ENCODE measurements around the gene MTARC2.

MTARC2 gene

DNA sequence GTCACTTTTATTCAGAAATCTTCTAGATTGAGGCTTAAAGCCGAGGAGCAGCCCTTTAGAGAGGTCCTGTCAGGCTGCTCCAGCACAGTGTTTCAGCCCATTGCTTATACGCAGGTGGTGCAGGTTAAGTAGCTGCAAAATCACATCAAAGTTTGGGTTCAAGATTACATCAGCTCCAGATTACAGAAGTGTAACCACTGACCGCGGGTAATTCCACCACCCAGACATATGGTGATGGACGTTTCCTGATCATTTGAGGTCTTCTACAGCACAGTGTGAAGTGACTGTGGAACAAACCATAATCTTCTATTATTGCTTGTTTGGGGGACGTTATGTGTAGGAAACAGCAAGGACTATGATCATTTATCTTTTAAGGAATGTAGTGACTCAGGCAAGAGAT is 46.1 kb upstream of the MTARC2 start:
- no peaks in the 10 kb centered on the region for H3K9me3 ChIP-seq (ENCODE audit: insufficient read depth, low read length)
- H3K27ac ChIP-seq (ENCODE audit: low read length) = no peak overlapping the region
- no peak for TF ChIP-seq EZH2phosphoT487 (IDR thresholded peaks at IDR 0.05; ENCODE audit: low read depth)
- TF ChIP-seq CTCF (IDR thresholded peaks at IDR 0.05; ENCODE audit: low read depth, low read length) = no peak
- no peaks in the 10 kb centered on the region for H3K27me3 ChIP-seq (ENCODE audit: low read depth, low read length)
- no peaks in the 10 kb centered on the region for H4K20me1 ChIP-seq (ENCODE audit: insufficient read depth, low read length)
- H3K4me3 ChIP-seq (ENCODE audit: low read length) = no peak overlapping the region
- no peaks in the 10 kb centered on the region for H3K36me3 ChIP-seq (replicated peaks; ENCODE audit: low read depth, low read length)
- no peak overlapping the region for H2AFZ ChIP-seq (ENCODE audit: low read depth, low read length)
- no peak overlapping the region for H3K9ac ChIP-seq (ENCODE audit: low read length)
- H3K4me2 ChIP-seq (ENCODE audit: low read length) = no peak overlapping the region
- H3K79me2 ChIP-seq (ENCODE audit: low read length) = no peaks in the 10 kb centered on the region
- no peaks in the 10 kb centered on the region for H3K4me1 ChIP-seq (ENCODE audit: low read length)

DNA sequence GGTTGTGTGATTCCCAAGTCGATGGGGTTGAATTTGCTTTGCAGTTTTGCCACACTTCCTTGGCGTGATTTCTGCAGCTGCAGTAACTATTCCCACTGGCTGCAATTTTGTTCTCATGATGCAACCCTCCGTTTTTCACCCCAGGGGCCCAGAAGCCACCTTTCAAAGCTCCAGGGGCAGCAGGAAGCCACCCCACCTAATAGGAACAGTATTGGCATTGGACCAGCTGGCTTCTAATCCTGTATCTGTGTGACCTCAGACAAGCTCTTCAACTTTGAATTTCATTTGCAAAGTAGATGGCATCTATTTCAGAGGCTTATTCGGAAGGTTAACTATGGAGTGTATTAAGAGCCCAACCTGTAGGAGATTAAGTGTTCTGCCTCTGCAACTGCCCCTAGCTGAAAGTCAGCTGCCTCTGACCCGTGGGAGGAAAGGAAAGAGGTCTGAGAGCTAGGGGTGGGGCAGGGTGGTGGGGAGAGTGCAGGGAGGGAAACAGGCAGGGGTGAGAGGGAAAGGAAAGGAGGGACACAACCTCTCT is 45.3 kb upstream of the MTARC2 start:
- Histone ChIP-seq H3K9ac (ENCODE audit: low read length) (no peak overlapping the region), H3K4me3 (ENCODE audit: low read length) (no peak overlapping the region), H3K36me3 (replicated peaks; ENCODE audit: low read depth, low read length) (no peaks in the 10 kb centered on the region), H3K4me1 (ENCODE audit: low read length) (no peaks in the 10 kb centered on the region), H3K4me2 (ENCODE audit: low read length) (no peak overlapping the region), H4K20me1 (ENCODE audit: insufficient read depth, low read length) (no peaks in the 10 kb centered on the region), H3K27me3 (ENCODE audit: low read depth, low read length) (no peaks in the 10 kb centered on the region), H3K9me3 (ENCODE audit: insufficient read depth, low read length) (no peaks in the 10 kb centered on the region), H3K79me2 (ENCODE audit: low read length) (no peaks in the 10 kb centered on the region), H2AFZ (ENCODE audit: low read depth, low read length) (no peak overlapping the region), H3K27ac (ENCODE audit: low read length) (no peak overlapping the region)
- no peak for TF ChIP-seq CTCF (IDR thresholded peaks at IDR 0.05; ENCODE audit: low read depth, low read length)
- no peak for TF ChIP-seq EZH2phosphoT487 (IDR thresholded peaks at IDR 0.05; ENCODE audit: low read depth)

DNA sequence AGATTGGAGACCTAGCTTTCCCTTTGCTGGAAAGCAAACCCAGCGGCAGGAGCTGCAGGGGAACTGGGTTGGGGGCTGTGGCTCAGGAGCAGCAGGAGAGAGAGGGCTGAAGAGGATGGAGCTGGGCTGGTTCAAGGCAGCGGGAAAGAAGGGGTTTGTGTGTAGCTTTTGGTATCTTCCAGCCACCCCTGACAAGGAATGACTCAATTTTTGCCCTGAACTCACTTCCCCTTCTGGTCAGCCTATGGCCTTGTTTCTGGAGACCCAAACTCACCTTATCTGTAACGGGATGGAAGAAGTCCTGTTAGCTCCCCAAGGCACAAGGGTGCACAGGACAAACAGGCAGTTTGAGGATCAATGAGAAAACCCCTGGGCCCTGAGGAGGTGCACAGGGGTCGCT is 44.8 kb upstream of the MTARC2 start:
- H3K4me2 ChIP-seq (ENCODE audit: low read length) = no peak overlapping the region
- H3K36me3 ChIP-seq (replicated peaks; ENCODE audit: low read depth, low read length) = no peaks in the 10 kb centered on the region
- no peaks in the 10 kb centered on the region for H3K9me3 ChIP-seq (ENCODE audit: insufficient read depth, low read length)
- peaks cover 2% of the 10 kb centered on the region; the same call in 1 of the 2 replicates for H3K4me1 ChIP-seq (ENCODE audit: low read length)
- H3K27me3 ChIP-seq (ENCODE audit: low read depth, low read length) = no peaks in the 10 kb centered on the region
- no peak overlapping the region for H3K27ac ChIP-seq (ENCODE audit: low read length)
- H3K79me2 ChIP-seq (ENCODE audit: low read length) = no peaks in the 10 kb centered on the region
- H4K20me1 ChIP-seq (ENCODE audit: insufficient read depth, low read length) = no peaks in the 10 kb centered on the region
- H3K9ac ChIP-seq (ENCODE audit: low read length) = no peak overlapping the region
- no peak overlapping the region for H3K4me3 ChIP-seq (ENCODE audit: low read length)
- TF ChIP-seq EZH2phosphoT487 (IDR thresholded peaks at IDR 0.05; ENCODE audit: low read depth) (no peak), CTCF (IDR thresholded peaks at IDR 0.05; ENCODE audit: low read depth, low read length) (no peak)
- no peak overlapping the region for H2AFZ ChIP-seq (ENCODE audit: low read depth, low read length)

DNA sequence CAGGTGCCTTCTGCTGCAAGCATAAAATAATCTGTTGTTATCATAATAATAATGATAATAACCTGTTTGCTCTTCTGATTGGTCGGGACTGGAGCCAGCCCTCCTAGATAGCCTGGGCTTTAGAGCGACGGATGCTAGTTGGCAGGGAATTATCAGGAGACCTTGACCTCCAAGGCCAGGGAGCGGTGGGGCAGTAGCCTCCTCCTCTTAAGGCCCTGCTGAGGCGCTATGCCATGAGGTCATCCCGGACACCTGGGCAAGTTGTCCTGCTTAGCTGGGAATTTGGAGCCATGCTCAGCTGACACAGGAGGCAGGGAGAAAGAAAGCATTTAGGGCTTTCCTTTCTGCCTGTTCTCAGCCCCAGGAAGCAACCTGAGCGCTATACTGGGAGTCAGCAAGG is 42.3 kb upstream of the MTARC2 start:
- Histone ChIP-seq H3K27me3 (ENCODE audit: low read depth, low read length) (no peaks in the 10 kb centered on the region), H3K9ac (ENCODE audit: low read length) (no peak overlapping the region), H2AFZ (ENCODE audit: low read depth, low read length) (no peak overlapping the region), H3K4me3 (ENCODE audit: low read length) (no peak overlapping the region), H4K20me1 (ENCODE audit: insufficient read depth, low read length) (no peaks in the 10 kb centered on the region), H3K79me2 (ENCODE audit: low read length) (no peaks in the 10 kb centered on the region), H3K36me3 (replicated peaks; ENCODE audit: low read depth, low read length) (no peaks in the 10 kb centered on the region), H3K4me2 (ENCODE audit: low read length) (no peak overlapping the region), H3K4me1 (ENCODE audit: low read length) (peaks cover 21% of the 10 kb centered on the region), H3K27ac (ENCODE audit: low read length) (no peak overlapping the region), H3K9me3 (ENCODE audit: insufficient read depth, low read length) (no peaks in the 10 kb centered on the region)
- TF ChIP-seq CTCF (IDR thresholded peaks at IDR 0.05; ENCODE audit: low read depth, low read length) (no peak), EZH2phosphoT487 (IDR thresholded peaks at IDR 0.05; ENCODE audit: low read depth) (no peak)

Data from OCI-LY3 (cell line).